ENCODE measurements around the gene HCRTR1. TPM values are rescaled to one million over a fixed set of nuclear protein-coding genes. Genes with fewer than 3 reads are reported as not detected.

HCRTR1 gene
- 0.13 TPM in 1 of 2 replicates, not detected in the other for total RNA-seq

DNA sequence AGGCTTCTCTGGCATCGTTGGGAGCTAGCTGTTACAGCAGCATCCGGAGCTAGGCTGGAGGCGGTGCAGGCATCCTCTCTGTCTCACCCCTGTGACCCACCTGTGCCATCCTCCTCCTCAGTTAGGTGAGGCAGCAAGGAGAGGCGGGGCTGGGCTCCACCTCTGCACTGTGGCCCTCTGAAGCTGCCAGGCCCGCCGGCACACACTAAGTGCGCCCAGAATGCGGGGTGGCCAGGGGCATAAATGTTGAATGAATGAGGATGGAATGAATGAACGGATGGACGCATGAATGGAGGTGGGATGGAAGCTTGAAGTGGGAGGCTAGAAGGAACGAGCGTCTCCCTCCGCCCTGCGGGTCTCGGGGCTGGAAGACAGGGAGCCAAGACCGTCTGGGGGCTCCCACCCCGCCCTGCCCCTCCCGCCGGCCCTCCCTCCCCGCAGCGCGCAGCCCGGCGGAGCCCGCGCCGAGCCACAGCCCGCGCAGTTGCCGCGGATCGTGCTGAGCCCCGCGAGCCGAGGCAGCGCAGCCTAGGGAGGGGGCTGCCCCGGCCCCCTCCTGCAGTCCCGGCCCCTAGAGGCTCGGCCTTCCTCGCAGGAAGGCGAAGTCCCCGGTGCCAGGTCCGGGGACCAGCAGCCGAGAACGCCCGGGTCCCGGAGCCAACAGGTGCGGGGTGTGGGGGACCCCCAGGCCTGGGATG, at the start of gene HCRTR1:
HCRTR1 (plus strand) TSS at position 472 of the 698 bp plus-strand sequence. CDS start 1,504 bp downstream, outside the sequence.

DNA sequence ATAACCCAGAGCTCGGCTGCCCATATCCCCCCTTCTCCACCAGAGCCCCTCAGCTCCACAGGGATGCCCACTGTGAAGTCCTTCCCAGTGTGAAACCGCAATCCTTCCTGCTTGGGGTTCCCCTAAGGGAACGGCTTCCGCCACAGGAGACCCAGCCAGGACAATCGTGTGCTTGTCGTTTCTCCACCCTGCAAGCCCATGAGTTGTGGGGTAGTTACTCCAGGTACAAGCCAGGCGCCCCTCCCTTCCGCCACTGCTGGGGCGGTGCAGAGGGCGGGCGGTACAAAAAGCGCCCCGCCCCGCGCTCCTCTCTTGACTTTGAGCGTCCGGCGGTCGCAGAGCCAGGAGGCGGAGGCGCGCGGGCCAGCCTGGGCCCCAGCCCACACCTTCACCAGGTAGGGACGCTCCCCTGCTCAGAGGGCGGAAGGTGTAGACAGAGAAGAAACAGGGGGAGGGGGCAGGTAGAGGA, 41.3 kb upstream of the HCRTR1 start, which contains the start of gene TINAGL1:
TINAGL1 (plus strand) TSS at position 315 of the 469 bp plus-strand sequence. CDS start 634 bp downstream, outside the sequence.

DNA sequence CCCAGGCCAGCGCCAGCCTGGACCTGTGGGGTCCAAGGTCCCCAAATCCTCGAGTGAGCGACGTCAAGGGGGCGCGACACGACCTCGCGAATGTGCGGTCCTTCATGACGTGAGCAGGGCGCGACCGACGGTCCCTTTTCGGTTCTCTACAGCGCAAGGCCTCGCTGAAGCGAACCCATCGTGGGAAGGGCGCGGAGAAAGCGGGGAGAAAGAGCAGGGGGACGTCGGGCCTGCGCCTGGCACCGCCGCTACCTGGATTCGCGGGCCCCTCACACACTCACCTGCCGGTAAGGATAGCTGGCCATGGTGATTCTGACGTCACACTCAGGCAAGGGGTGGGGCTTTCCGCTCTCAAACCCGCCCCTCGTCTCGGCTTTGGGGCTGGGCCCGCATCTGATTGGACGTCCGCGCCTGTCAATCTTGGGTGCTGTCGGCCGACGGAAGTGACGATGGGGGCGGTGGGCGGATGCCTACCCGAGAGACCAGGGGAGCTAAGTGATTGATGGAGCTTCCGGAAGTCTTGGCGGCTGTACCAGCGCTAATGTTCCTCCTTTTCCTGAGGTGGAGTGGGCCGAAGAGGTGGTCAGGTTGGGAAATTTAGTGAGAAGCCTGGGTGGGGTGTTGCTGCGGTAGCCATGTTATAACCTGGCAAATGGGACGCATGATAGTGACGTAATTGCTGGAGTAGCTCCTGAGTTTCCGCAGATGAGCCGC, 27.2 kb downstream of the HCRTR1 start, which contains the start of gene PEF1:
PEF1 (minus strand) TSS at position 317 of the 714 bp plus-strand sequence; CDS start at position 305, 12 bp downstream.

Other genes with a start within 250 kb of the HCRTR1 start
- 109 TPM in 1 of 2 replicates, not detected in the other for gene FABP3, start 244.6 kb upstream of the HCRTR1 start, total RNA-seq
- 27.8 and 72.1 TPM in 2 replicates for gene SERINC2, start 204.5 kb upstream of the HCRTR1 start, total RNA-seq
- 16.6 and 141 TPM in 2 replicates for gene TINAGL1, start 41.2 kb upstream of the HCRTR1 start, total RNA-seq
- gene PEF1, start 27.2 kb downstream of the HCRTR1 start, total RNA-seq: 75.2 and 93.1 TPM in 2 replicates
- gene COL16A1, start 86.3 kb downstream of the HCRTR1 start, total RNA-seq: 97.9 and 173 TPM in 2 replicates
- 17.2 and 19.5 TPM in 2 replicates for gene ADGRB2, start 146.7 kb downstream of the HCRTR1 start, total RNA-seq
- gene SPOCD1, start 198.3 kb downstream of the HCRTR1 start, total RNA-seq: 15.3 and 83.4 TPM in 2 replicates